Measurements from ENCODE around the gene SCP2.
A peak's percentile ranks its signal among the peaks of the same experiment; 100 is the strongest.

Gene SCP2

GRCh38 chr1:52928015-52928404 is 934 bp downstream of the SCP2 start (continued):
- TF ChIP-seq INSM2 (tag by site-specific recombination; IDR thresholded peaks at IDR 0.05) (no peak), ZNF510 (tag by site-specific recombination; IDR thresholded peaks at IDR 0.05; ENCODE audit: insufficient replicate concordance) (no peak), RBAK (tag by site-specific recombination; IDR thresholded peaks at IDR 0.05) (no peak)

GRCh38 chr1:52929019-52929418 is 1.9 kb downstream of the SCP2 start:
- no peak for TF ChIP-seq IKZF3 (tag by site-specific recombination; IDR thresholded peaks at IDR 0.05)
- TF ChIP-seq ZBTB17 (tag by site-specific recombination; IDR thresholded peaks at IDR 0.05) = no peak
- no peak for TF ChIP-seq ZBTB11 (tag by site-specific recombination; conservative IDR thresholded peaks at IDR 0.05; ENCODE audit: low read depth)
- no peak for TF ChIP-seq ZNF302 (tag by site-specific recombination; IDR thresholded peaks at IDR 0.05; ENCODE audit: low read depth)
- no peak for TF ChIP-seq YY2 (tag by site-specific recombination; IDR thresholded peaks at IDR 0.05)
- TF ChIP-seq SALL2 (tag by site-specific recombination; IDR thresholded peaks at IDR 0.05; ENCODE audit: borderline replicate concordance) = no peak
- ChIA-PET CTCF (no interaction called here), POLR2A (no interaction called here)

GRCh38 chr1:52937433-52938182 is 10.5 kb downstream of the SCP2 start:
- no peak for TF ChIP-seq ZNF24 (tag by site-specific recombination; IDR thresholded peaks at IDR 0.05)
- peak; percentile 58 for TF ChIP-seq REST (tag by site-specific recombination; IDR thresholded peaks at IDR 0.05)
- TF ChIP-seq ZNF223 (tag by site-specific recombination; IDR thresholded peaks at IDR 0.05) = no peak
- peak; percentile 3; the same call in 1 of the 2 replicates for TF ChIP-seq ZNF596 (tag by site-specific recombination; IDR thresholded peaks at IDR 0.05)
- TF ChIP-seq ZSCAN30 (tag by site-specific recombination; IDR thresholded peaks at IDR 0.05) = 0 out of 2 replicates have a peak, but pooled peaks have one; percentile 8
- TF ChIP-seq ZSCAN16 (tag by site-specific recombination; IDR thresholded peaks at IDR 0.05) = no peak
- 0 out of 2 replicates have a peak, but pooled peaks have one; percentile 5 for TF ChIP-seq PRDM6 (tag by site-specific recombination; IDR thresholded peaks at IDR 0.05)
- no peak for TF ChIP-seq KLF1 (tag by site-specific recombination; IDR thresholded peaks at IDR 0.05)
- Histone ChIP-seq H3K9me3 (ENCODE audit: control insufficient read depth, insufficient read depth, low read depth, low read length) (no peaks in the 10 kb centered on the region), H3K4me1 (ENCODE audit: control insufficient read depth, insufficient read depth, low read length) (no peaks in the 10 kb centered on the region), H3K36me3 (ENCODE audit: control insufficient read depth in 2 of 2, insufficient read depth in 1 of 2, low read length in 2 of 2) (no peaks in the 10 kb centered on the region), H3K4me3 (ENCODE audit: low read depth, low read length) (no peak overlapping the region), H3K27ac (ENCODE audit: extremely low read depth, low read depth, low read length) (no peak overlapping the region)
- CTCF ChIA-PET = no interaction called here
- POLR2A ChIA-PET = no interaction called here

More at GRCh38 chr1:52929019-52929418, 1.9 kb downstream of the SCP2 start:
- Histone ChIP-seq H3K4me3 (ENCODE audit: low read depth, low read length) (no peak overlapping the region), H3K36me3 (ENCODE audit: control insufficient read depth in 2 of 2, insufficient read depth in 1 of 2, low read length in 2 of 2) (no peaks in the 10 kb centered on the region), H3K27ac (ENCODE audit: extremely low read depth, low read depth, low read length) (no peak overlapping the region), H3K9me3 (ENCODE audit: control insufficient read depth, insufficient read depth, low read depth, low read length) (no peaks in the 10 kb centered on the region), H3K4me1 (ENCODE audit: control insufficient read depth, insufficient read depth, low read length) (no peaks in the 10 kb centered on the region)
